ENCODE data around the gene SLC5A5. TPM values are rescaled to one million over a fixed set of nuclear protein-coding genes. Genes with fewer than 3 reads are reported as not detected.

SLC5A5 gene
- total RNA-seq, 3 donors from 2014 or later (not counting 1 experiment from before 2014, with no cell fraction given) = 0.25 to 0.43 (median 0.26) TPM

- 43% methylated on average over 10 of the region's 14 CpGs for WGBS (ENCODE audit: insufficient coverage)
- Histone ChIP-seq H3K4me3 (ENCODE audit: low read length) (no peak overlapping the region), H3K27ac (ENCODE audit: low read length) (no peak overlapping the region), H3K36me3 (ENCODE audit: control insufficient read depth, insufficient read depth, low read length) (peaks cover 3% of the 10 kb centered on the region), H3K4me1 (ENCODE audit: control insufficient read depth, insufficient read depth, low read length) (peaks cover 23% of the 10 kb centered on the region), H3K27me3 (ENCODE audit: control insufficient read depth, insufficient read depth, low read length) (no peaks in the 10 kb centered on the region), H3K9me3 (ENCODE audit: control insufficient read depth, insufficient read depth, low read length) (no peaks in the 10 kb centered on the region)
- H3K9me3 Mint-ChIP-seq = no peaks in the 10 kb centered on the region
- intact Hi-C loops (cut with micrococcal nuclease) = loop anchor here (1.0 to 2.0 kb wide), 2 partner anchors 69 to 72 kb away; partner anchors contain the start of gene RPL18A
- H3K4me3 Mint-ChIP-seq = no peak overlapping the region
- TF ChIP-seq CTCF (IDR thresholded peaks at IDR 0.05) = no peak
- H3K27me3 Mint-ChIP-seq (ENCODE audit: low read depth in 2 of 2) = peaks cover 0 to 3% of the 10 kb centered on the region in 2 donors
- ATAC-seq = no peak
- H3K36me3 Mint-ChIP-seq = no peaks in the 10 kb centered on the region
- H3K4me1 Mint-ChIP-seq = peaks cover 16 to 17% of the 10 kb centered on the region in 2 donors
- H3K27ac Mint-ChIP-seq = peak overlapping the region in 1 of 2 donors; percentile 97
- no peak for DNase-seq
Observed at GRCh38 chr19:17931532-17932191, 59.9 kb downstream of the SLC5A5 start.

GRCh38 chr19:17932485-17933338, 61.0 kb downstream of the SLC5A5 start, which contains the start of gene CCDC124:
CCDC124 (plus strand) TSS chr19:17933015; CDS start chr19:17936421, 3,406 bp downstream.
- Histone ChIP-seq H3K4me1 (ENCODE audit: control insufficient read depth, insufficient read depth, low read length) (peaks cover 23% of the 10 kb centered on the region), H3K4me3 (ENCODE audit: low read length) (peak within 1 kb of the TSS; percentile 70), H3K9me3 (ENCODE audit: control insufficient read depth, insufficient read depth, low read length) (no peaks in the 10 kb centered on the region), H3K27ac (ENCODE audit: low read length) (peak within 1 kb of the TSS; percentile 96), H3K27me3 (ENCODE audit: control insufficient read depth, insufficient read depth, low read length) (no peaks in the 10 kb centered on the region), H3K36me3 (ENCODE audit: control insufficient read depth, insufficient read depth, low read length) (peaks cover 3% of the 10 kb centered on the region)
- WGBS (ENCODE audit: insufficient coverage) = under 1% methylated on average over 64 of the region's 64 CpGs
- Mint-ChIP-seq H3K27me3 (ENCODE audit: low read depth in 2 of 2) (no peaks in the 10 kb centered on the region), H3K4me1 (peaks cover 16 to 17% of the 10 kb centered on the region in 2 donors), H3K4me3 (peak within 1 kb of the TSS; percentile 96), H3K9me3 (no peaks in the 10 kb centered on the region), H3K27ac (peak within 1 kb of the TSS; percentile 94 to 97), H3K36me3 (no peaks in the 10 kb centered on the region)
- peak; percentile 91 to 96 for DNase-seq
- ATAC-seq = peak; percentile 93 to 96 (median 96)
- peak; percentile 79 for TF ChIP-seq CTCF (IDR thresholded peaks at IDR 0.05)
- intact Hi-C loops (cut with micrococcal nuclease) = loop anchor here (1.0 to 2.0 kb wide), 2 partner anchors 68 to 73 kb away; partner anchors contain the start of gene RPL18A

- H3K27ac ChIP-seq (ENCODE audit: low read length) = no peak overlapping the region
- H3K4me1 Mint-ChIP-seq = peaks cover 16 to 17% of the 10 kb centered on the region in 2 donors
- peak overlapping the region; percentile 96 for H3K4me3 Mint-ChIP-seq
- intact Hi-C loops (cut with micrococcal nuclease) = loop anchor here (2.0 kb wide), 1 partner anchor 67 kb away; no protein-coding TSS in a partner anchor
- ATAC-seq (no peak), DNase-seq (no peak)
- peaks cover 3% of the 10 kb centered on the region for H3K36me3 ChIP-seq (ENCODE audit: control insufficient read depth, insufficient read depth, low read length)
- 39% methylated on average over 19 of the region's 19 CpGs for WGBS (ENCODE audit: insufficient coverage)
- peak overlapping the region; percentile 70 for H3K4me3 ChIP-seq (ENCODE audit: low read length)
- no peaks in the 10 kb centered on the region for H3K9me3 Mint-ChIP-seq
- H3K9me3 ChIP-seq (ENCODE audit: control insufficient read depth, insufficient read depth, low read length) = no peaks in the 10 kb centered on the region
- no peaks in the 10 kb centered on the region for H3K36me3 Mint-ChIP-seq
- H3K27ac Mint-ChIP-seq = peak overlapping the region; percentile 94 to 97
- H3K27me3 Mint-ChIP-seq (ENCODE audit: low read depth in 2 of 2) = no peaks in the 10 kb centered on the region
- no peak for TF ChIP-seq CTCF (IDR thresholded peaks at IDR 0.05)
- peaks cover 23% of the 10 kb centered on the region for H3K4me1 ChIP-seq (ENCODE audit: control insufficient read depth, insufficient read depth, low read length)
- no peaks in the 10 kb centered on the region for H3K27me3 ChIP-seq (ENCODE audit: control insufficient read depth, insufficient read depth, low read length)
Observed at GRCh38 chr19:17933414-17934129, 61.8 kb downstream of the SLC5A5 start.
